ENCODE data around the gene MRPL17.
"Not testable (repeated sequence)": the region's sequence is repeated elsewhere in the genome, so short reads cannot be mapped to it uniquely, and the experiment has no call there.

Gene MRPL17

DNA sequence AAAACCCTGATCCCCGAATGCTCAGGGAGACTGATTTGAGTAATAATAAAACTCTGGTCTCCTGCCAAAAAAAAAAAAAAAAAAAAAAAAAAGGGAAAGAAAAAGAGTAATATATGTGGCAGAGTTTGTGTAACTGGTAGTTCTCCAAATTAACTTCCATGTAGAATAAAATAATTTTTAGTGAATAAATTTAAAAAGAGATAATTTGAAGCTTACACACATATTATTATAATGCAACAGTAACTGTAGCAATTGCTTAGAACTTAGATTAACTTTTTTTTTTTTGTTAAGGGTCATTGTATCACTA, 11.0 kb upstream of the MRPL17 start:
- Histone ChIP-seq H2AFZ (ENCODE audit: low read depth, low read length) (no peak overlapping the region), H3K9me3 (ENCODE audit: insufficient read depth, low read length) (no peaks in the 10 kb centered on the region), H3K4me3 (ENCODE audit: low read length) (no peak overlapping the region), H3K9ac (ENCODE audit: low read length) (no peak overlapping the region), H3K27ac (ENCODE audit: low read length) (no peak overlapping the region), H3K36me3 (replicated peaks; ENCODE audit: low read depth, low read length) (no peaks in the 10 kb centered on the region), H3K79me2 (ENCODE audit: low read length) (no peaks in the 10 kb centered on the region), H4K20me1 (ENCODE audit: insufficient read depth, low read length) (no peaks in the 10 kb centered on the region), H3K4me1 (ENCODE audit: low read length) (no peaks in the 10 kb centered on the region), H3K4me2 (ENCODE audit: low read length) (no peak overlapping the region), H3K27me3 (ENCODE audit: low read depth, low read length) (peaks cover 5% of the 10 kb centered on the region; the same call in 1 of the 2 replicates)
- TF ChIP-seq EZH2phosphoT487 (IDR thresholded peaks at IDR 0.05; ENCODE audit: low read depth): no peak
- TF ChIP-seq, protein P1, sequence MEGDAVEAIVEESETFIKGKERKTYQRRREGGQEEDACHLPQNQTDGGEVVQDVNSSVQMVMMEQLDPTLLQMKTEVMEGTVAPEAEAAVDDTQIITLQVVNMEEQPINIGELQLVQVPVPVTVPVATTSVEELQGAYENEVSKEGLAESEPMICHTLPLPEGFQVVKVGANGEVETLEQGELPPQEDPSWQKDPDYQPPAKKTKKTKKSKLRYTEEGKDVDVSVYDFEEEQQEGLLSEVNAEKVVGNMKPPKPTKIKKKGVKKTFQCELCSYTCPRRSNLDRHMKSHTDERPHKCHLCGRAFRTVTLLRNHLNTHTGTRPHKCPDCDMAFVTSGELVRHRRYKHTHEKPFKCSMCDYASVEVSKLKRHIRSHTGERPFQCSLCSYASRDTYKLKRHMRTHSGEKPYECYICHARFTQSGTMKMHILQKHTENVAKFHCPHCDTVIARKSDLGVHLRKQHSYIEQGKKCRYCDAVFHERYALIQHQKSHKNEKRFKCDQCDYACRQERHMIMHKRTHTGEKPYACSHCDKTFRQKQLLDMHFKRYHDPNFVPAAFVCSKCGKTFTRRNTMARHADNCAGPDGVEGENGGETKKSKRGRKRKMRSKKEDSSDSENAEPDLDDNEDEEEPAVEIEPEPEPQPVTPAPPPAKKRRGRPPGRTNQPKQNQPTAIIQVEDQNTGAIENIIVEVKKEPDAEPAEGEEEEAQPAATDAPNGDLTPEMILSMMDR (IDR thresholded peaks at IDR 0.05; ENCODE audit: low read depth, low read length): no peak

DNA sequence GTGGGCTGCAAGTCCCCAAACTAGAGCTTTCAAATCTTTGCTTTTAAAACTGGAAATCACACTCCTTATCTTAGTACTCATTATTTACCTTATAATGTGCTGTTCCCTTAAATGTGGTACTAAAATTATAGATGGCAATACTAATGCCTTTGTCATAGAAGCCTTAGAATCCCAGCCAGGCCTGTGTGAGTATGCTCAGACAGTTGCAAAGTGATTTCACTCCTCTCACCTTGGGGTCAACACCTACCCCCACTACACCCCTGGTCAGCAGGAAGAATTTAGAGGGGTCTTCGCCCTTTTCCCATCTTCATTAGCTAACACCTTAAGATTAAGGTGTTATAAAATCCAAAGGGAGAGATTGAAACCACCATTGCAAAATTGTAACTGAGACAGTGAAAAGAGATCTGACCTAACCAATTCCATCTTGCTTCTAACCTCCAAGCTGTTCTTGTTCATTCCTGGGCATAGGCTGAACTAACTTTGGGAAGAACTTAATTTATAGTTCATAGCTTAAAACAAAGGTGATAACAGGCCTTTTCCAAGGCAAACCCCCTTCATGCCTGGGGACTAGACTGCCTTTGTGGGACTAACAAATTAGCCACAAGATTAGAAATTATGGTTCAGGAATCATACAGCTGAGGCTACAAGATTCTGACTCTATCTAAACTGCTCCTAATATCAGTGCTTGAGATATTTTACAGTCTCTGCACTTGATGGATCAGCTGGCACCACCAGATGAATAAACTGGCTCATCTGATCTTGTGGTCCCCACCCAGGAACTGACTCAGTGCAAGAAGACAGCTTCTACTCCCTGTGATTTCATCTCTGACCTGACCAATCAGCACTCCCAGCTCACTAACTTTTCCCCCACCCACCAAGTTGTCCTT, 10.4 kb upstream of the MRPL17 start:
- H3K4me2 ChIP-seq (ENCODE audit: low read length): no peak overlapping the region
- H3K36me3 ChIP-seq (replicated peaks; ENCODE audit: low read depth, low read length): no peaks in the 10 kb centered on the region
- no peaks in the 10 kb centered on the region for H4K20me1 ChIP-seq (ENCODE audit: insufficient read depth, low read length)
- TF ChIP-seq, protein P1 (IDR thresholded peaks at IDR 0.05; ENCODE audit: low read depth, low read length): no peak
- TF ChIP-seq EZH2phosphoT487 (IDR thresholded peaks at IDR 0.05; ENCODE audit: low read depth): no peak
- peaks cover 5% of the 10 kb centered on the region; the same call in 1 of the 2 replicates for H3K27me3 ChIP-seq (ENCODE audit: low read depth, low read length)
- H2AFZ ChIP-seq (ENCODE audit: low read depth, low read length): no peak overlapping the region
- no peaks in the 10 kb centered on the region for H3K9me3 ChIP-seq (ENCODE audit: insufficient read depth, low read length)
- H3K9ac ChIP-seq (ENCODE audit: low read length): no peak overlapping the region
- H3K79me2 ChIP-seq (ENCODE audit: low read length): no peaks in the 10 kb centered on the region
- H3K27ac ChIP-seq (ENCODE audit: low read length): no peak overlapping the region
- H3K4me3 ChIP-seq (ENCODE audit: low read length): no peak overlapping the region
- H3K4me1 ChIP-seq (ENCODE audit: low read length): no peaks in the 10 kb centered on the region

DNA sequence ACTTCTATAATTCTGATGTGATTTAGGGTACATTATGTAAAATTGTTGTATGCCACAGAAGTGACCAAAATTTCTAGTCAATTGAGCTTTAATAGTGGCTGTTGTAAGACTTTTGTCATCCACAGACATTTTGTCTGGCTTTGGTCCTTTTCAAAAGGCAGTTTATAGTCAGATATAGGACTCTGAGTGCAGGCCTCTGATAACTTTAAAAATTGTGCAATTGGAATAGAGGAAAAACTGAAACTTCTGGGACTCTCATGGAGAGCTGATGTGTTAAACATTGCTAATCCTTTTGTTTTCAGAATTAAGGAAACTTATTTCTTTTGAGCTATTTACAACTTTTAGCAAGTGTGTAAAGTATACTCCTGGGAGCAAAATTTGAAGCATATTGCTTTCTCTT, 9.0 kb upstream of the MRPL17 start:
- no peaks in the 10 kb centered on the region for H3K79me2 ChIP-seq (ENCODE audit: low read length)
- H3K4me3 ChIP-seq (ENCODE audit: low read length): no peak overlapping the region
- TF ChIP-seq, protein P1 (IDR thresholded peaks at IDR 0.05; ENCODE audit: low read depth, low read length): no peak
- no peak for TF ChIP-seq EZH2phosphoT487 (IDR thresholded peaks at IDR 0.05; ENCODE audit: low read depth)
- no peaks in the 10 kb centered on the region for H4K20me1 ChIP-seq (ENCODE audit: insufficient read depth, low read length)
- H3K9ac ChIP-seq (ENCODE audit: low read length): no peak overlapping the region
- peaks cover 5% of the 10 kb centered on the region; the same call in 1 of the 2 replicates for H3K27me3 ChIP-seq (ENCODE audit: low read depth, low read length)
- no peak overlapping the region for H2AFZ ChIP-seq (ENCODE audit: low read depth, low read length)
- no peak overlapping the region for H3K27ac ChIP-seq (ENCODE audit: low read length)
- no peaks in the 10 kb centered on the region for H3K4me1 ChIP-seq (ENCODE audit: low read length)
- no peaks in the 10 kb centered on the region for H3K36me3 ChIP-seq (replicated peaks; ENCODE audit: low read depth, low read length)
- no peaks in the 10 kb centered on the region for H3K9me3 ChIP-seq (ENCODE audit: insufficient read depth, low read length)
- H3K4me2 ChIP-seq (ENCODE audit: low read length): no peak overlapping the region

DNA sequence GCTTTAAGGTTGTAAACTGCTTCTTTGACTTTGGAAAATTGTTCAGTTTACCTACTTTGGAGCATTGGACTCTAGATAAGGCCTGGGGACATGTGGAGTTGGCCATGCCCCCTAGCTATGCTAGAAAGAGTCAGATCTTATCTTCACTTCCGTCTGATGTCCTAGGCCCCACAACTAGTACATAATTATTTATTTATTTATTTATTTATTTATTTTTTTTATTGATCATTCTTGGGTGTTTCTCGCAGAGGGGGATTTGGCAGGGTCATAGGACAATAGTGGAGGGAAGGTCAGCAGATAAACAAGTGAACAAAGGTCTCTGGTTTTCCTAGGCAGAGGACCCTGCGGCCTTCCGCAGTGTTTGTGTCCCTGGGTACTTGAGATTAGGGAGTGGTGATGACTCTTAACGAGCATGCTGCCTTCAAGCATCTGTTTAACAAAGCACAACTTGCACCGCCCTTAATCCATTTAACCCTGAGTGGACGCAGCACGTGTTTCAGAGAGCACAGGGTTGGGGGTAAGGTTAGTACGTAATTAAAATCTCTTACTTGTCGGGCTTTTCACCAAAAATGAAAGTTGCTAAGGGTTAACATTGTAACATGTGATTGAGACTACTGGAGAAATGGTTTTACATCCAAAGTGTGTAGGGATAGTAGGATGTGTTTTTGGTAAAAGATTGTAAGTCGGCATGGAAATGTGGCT, 7.4 kb upstream of the MRPL17 start:
- not testable (repeated sequence) for H4K20me1 ChIP-seq (ENCODE audit: insufficient read depth, low read length); H3K36me3 ChIP-seq (replicated peaks; ENCODE audit: low read depth, low read length); H3K9me3 ChIP-seq (ENCODE audit: insufficient read depth, low read length); H2AFZ ChIP-seq (ENCODE audit: low read depth, low read length); H3K9ac ChIP-seq (ENCODE audit: low read length); H3K27me3 ChIP-seq (ENCODE audit: low read depth, low read length); H3K4me2 ChIP-seq (ENCODE audit: low read length); H3K4me3 ChIP-seq (ENCODE audit: low read length); H3K79me2 ChIP-seq (ENCODE audit: low read length); H3K27ac ChIP-seq (ENCODE audit: low read length); H3K4me1 ChIP-seq (ENCODE audit: low read length)

Data from OCI-LY3 (cell line).